ENCODE measurements around the gene KCTD2.

KCTD2 gene

DNA sequence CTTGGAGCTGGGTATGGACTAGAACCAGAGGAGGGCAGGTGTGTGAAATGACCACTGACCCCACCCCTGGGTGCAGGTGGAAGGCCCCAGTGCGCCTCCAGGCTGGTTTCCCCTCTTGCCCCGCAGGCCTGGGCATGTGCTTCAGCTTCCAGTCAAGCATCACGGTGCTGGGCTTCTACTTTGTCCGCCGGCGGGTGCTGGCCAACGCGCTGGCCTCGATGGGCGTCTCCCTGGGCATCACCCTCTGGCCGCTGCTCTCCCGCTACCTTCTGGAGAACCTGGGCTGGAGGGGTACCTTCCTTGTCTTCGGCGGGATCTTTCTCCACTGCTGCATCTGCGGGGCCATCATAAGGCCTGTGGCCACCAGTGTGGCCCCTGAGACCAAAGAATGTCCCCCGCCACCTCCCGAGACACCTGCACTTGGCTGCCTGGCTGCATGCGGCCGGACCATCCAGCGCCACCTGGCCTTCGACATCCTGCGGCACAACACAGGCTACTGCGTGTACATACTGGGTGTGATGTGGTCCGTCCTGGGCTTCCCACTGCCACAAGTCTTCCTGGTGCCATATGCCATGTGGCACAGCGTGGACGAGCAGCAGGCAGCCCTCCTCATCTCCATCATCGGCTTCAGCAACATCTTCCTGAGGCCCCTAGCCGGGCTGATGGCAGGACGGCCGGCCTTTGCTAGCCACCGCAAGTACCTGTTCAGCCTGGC lies 53.0 kb downstream of the KCTD2 start:
- no peak for DNase-seq (ENCODE audit: low read depth)

- DNase-seq (ENCODE audit: low read depth): no peak
Measured at GRCh38 chr17:75102385-75102821, 55.4 kb downstream of the KCTD2 start.

DNA sequence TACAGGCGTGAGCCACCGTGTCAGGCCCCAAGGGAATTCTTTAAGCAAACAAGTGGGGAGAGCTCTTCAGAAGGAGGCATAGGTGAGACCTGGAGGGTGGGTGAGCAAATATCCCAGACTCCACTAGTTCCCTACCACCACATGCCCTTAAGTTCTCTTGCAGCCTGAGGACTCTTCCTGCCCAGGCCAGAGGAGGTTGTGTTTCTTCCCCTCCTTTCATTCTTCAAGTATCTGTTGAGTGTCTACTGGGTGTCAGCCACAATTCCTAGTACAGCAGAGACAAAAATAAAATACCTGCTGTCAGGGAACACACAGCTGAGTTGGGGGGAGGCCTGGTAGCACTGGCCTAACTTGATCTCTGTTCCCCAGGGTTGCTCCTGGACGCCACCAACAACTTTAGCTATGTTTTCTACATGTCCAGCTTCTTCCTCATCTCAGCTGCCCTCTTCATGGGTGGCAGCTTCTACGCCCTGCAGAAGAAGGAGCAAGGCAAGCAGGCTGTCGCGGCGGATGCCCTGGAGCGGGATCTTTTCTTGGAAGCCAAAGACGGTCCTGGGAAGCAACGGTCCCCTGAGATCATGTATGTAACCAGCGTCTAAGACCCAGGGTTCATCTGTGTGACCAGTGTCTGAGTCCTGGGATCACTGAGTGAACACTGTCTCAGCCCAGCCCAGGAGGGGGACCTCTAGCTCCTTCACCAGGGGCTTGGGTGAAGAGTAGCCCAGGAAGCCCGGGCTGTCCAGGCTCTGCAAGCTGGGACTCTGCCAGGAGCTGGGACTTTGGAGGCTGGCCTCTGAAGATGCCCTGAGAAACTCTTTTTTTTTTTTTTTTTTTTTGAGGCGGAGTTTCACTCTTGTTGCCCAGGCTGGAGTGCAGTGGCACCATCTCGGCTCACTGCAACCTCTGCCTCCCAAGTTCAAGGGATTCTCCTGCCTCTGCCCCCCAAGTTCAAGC lies 56.9 kb downstream of the KCTD2 start:
- no peak for DNase-seq (ENCODE audit: low read depth)

DNA sequence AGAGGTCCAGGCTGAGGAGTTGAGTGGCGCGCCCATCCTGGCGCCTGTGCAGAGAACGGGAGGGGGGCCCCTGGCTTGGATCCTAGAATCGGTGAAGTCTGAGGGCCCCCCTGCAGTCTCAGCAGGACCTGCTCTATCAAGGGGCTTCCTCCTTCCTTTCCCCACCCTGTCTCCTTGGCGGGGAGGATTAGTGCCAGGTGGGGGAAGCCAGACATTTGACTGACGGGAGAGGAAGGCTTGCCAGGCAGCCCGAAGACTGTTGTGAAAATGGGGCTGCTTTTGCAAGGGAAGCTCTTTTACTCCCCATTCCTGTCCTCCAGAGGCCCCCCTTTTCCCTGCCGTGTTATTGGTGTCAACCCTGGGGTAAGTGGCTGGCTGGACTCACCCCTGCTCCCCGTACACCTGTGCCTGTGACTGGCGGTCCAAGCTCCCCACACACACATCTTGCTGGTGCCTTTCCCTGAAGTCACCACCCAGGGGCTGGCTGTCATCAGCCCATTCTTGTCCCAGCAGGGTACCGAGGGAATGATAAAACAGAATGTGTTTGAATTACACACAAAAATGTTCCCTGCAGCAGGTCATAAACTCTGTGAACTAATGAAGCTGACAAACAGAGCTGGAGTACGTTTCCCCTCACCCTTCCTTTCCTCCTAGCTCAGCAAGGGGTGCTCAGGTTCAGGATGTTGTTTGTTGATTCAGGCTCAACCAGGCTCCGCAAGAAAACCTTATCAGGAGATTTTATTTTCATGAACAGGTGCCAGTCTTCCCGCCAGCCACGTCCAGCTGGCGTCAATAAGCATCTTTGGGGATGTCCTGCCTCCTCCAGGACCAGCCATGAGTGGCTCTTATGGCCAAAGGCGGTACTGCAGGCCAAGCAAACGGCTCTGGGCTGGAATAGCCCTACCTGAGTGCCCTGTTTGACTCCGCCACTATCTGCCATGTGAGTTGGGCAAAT lies 58.4 kb downstream of the KCTD2 start:
- DNase-seq (ENCODE audit: low read depth): no peak

- DNase-seq (ENCODE audit: low read depth): no peak
Measured at GRCh38 chr17:75108193-75108592, 61.2 kb downstream of the KCTD2 start.

DNA sequence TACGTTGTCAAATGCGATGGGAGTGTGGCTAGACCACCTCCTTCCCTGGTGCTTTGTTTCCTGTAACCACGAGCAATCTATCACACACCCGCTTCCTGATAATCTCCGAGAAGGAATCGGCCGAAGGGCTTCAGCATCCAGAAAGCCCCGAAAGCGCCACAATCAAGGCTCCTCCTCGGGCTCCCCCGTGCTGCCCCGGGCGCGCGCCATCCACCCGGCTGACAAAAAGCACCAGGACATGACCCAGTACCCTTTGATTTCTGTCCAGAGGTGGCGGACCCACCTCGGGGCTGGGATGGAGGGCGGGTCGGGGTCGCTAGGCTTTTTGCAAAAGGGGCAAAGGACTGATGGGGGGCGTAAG lies 62.0 kb downstream of the KCTD2 start:
- no peak for DNase-seq (ENCODE audit: low read depth)

DNA sequence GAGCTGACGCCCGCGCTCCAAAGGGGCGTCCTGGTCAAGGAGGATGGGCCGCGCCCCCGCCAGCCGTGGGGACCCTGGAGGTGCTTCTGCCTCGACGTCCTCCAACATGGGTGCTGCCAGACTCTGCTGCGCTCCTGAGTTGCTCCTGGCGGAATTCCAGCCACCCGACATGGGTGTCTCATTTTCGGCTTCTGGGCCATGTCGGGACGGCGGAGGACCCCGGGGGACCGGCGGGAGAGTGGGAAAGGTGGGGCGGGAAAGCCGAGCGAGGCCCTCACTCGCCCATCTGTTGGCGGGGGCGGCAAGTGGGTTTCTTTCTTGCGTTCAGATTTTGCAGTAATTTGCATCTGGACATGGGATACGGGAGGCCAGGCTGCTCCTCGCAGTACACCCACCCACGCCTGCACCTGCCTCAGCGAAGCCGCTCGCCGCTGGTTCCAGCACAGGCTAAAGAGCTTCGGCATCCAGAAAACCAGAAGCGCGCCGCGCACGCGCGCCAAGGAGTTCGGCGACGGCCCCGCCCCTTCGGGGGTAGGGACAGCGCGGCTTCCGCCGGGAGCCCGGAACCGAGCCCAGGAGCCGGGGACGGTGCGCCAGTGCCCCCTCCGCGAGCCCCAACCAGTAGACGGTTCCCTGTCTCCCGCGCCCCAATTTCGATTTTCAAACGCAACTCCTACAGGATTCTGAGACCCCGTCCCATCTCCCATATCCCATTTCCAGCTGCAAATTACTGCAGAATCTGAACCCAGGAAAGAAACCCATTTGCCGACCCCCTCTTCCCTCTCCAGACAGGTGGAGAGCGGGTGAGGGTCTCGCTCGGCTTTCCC lies 62.6 kb downstream of the KCTD2 start, which contains the start of gene ARMC7:
ARMC7 (plus strand) TSS at position 563 of the 827 bp plus-strand sequence. CDS start 320 bp downstream, outside the sequence.
- DNase-seq (ENCODE audit: low read depth): peak; percentile 82

DNA sequence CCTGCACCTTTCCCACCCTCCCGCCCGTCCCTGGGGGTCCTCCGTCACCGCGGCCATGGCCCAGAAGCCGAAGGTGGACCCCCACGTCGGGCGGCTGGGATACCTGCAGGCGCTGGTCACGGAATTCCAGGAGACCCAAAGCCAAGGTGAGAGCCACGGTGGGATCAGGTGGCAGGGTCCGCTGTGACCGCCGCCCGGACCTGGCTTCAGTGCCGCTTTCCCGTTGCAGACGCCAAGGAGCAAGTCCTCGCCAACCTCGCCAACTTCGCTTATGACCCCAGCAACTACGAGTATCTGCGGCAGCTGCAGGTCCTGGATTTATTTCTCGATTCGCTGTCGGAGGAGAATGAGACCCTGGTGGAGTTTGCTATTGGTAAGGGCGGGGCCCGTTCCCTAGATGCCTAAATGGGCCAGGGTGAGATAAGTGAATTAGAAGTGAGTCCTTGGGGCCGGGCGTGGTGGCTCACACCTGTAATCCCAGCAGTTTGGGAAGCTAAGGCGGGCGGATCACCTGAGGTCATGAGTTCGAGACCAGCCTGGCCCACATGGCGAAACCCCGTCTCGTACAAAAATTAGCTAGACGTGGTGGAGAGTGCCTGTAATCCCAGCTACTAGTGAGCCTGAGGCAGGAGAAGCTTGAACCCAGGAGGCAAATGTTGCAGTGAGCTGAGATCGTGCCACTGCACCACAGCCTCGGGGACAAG lies 63.4 kb downstream of the KCTD2 start:
- DNase-seq (ENCODE audit: low read depth): no peak

GRCh38 chr17:75111777-75112335 lies 64.8 kb downstream of the KCTD2 start:
- DNase-seq (ENCODE audit: low read depth): no peak

DNA sequence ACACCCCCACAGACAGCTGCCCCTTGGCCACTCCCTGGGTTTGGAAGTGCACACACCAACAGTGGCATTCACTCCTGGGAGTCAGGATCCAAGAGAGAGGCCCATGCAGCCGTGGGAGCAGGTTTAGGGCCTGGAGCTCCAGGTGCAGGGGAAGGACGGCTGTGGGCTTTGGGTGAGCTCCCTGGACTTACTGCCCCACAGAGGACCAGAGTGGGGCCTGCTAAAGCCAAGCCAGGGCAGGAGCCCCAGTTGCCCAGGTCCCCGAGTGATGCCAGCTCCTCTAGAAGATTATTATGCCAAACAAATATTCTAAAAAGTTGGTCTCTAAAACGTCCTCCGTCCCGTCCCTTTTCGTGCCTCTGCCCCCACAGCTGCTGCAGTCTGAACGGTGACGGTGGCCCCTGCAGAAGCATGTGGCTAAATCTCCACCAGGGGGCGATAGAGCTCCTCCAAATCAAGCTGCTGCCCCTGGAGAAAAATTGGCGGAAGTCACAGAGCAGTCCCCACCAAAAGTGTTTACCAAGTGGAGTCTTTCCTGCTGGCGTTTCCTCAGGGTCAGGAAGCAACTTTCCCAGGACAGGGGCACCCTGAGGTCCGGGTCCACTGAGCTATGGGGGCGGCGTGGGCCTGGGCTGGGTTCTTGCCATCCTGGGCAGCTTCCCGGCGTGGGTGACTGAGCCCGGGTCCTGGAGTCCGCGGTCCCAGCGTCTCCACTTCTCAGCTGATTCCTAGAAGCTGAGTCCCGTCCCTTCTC lies 67.0 kb downstream of the KCTD2 start:
- peak; percentile 74 for DNase-seq (ENCODE audit: low read depth)

DNA sequence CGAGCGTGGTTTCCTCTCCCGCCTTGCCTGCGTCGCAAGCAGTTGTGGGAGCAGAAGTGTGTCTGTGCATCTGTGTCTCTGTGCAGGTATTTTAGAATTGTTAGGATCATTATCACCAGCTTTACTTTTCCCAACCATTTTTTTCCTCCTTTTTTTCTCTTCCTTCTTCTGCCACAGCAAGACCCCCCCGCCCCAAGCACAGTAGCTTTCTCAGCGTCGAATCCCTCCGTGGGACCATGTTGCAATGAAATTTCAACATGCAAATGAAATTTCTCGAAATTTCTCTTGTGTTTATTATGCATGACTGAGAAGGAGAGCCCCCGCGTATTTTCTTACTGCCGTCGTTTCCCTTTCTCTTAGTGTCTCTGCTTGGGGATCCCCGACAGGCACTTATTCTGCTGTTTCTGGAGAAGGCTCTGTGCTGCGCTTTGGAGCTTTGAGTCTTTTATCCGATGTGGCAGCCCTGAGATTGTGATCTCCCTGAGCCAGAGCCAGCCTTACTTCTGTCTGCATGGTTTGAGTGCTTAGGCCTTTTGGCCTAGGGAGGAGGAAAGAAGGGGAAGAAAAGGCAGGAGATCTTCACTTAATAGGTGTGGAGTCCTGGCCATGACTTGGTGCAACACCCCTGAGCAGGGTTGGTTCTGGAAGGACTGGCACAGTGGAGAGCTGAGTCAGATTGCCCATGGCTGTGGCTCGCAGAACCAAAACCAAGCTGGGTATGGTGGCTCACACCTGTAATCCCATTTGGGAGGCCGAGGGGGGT lies 67.7 kb downstream of the KCTD2 start:
- DNase-seq (ENCODE audit: low read depth): no peak

Data from T-helper 22 cell (primary cell).